SU-DHL-6 (cell line): ENCODE results near the gene CENPF.

Source experiments
- H2AFZ ChIP-seq: fragments of 200-600 bp; sonication (generic); 2 replicates; pipeline ENCODE4 v1.6.1; 2014; ENCODE audit warnings: low read depth, mild to moderate bottlenecking, moderate library complexity, mixed read lengths, antibody characterized with exemption, low read length; ENCODE audit not compliant: severe bottlenecking
- H3F3A ChIP-seq: fragments of 200-600 bp; shearing (Covaris generic); 2 replicates; pipeline ENCODE4 v1.6.0; 2016; ENCODE audit warnings: antibody characterized with exemption, mild to moderate bottlenecking; ENCODE audit not compliant: insufficient read depth
- H3K27ac ChIP-seq: fragments of 200-600 bp; sonication (generic); 2 replicates; pipeline ENCODE4 v1.5.1; 2016; ENCODE audit warnings: low read depth, mild to moderate bottlenecking, low read length, moderate library complexity, mixed read lengths
- H3K27me3 ChIP-seq: fragments of 200-600 bp; sonication (generic), shearing (Covaris generic); 2 replicates; pipeline ENCODE4 v1.6.0; 2014; ENCODE audit warnings: mild to moderate bottlenecking, low read length
- H3K36me3 ChIP-seq: fragments of 200-600 bp; sonication (generic); 2 replicates; pipeline ENCODE4 v1.6.1; 2014; ENCODE audit warnings: mild to moderate bottlenecking, low read length, mixed read lengths
- H3K4me2 ChIP-seq: fragments of 300-600, 200-600 bp; shearing (Covaris generic), sonication (generic); 2 replicates; pipeline ENCODE4 v1.6.0; 2014; ENCODE audit warnings: low read length, low read depth, mild to moderate bottlenecking; ENCODE audit not compliant: poor library complexity, severe bottlenecking
- H3K4me3 ChIP-seq: fragments of 200-600 bp; sonication (generic); 2 replicates; pipeline ENCODE4 v1.5.1; 2014; ENCODE audit warnings: antibody characterized with exemption, low read length, mild to moderate bottlenecking, mixed read lengths; ENCODE audit not compliant: insufficient read depth, poor library complexity, severe bottlenecking
- H3K79me2 ChIP-seq: fragments of 200-600 bp; sonication (generic); 2 replicates; pipeline ENCODE4 v1.6.1; 2014; ENCODE audit warnings: mild to moderate bottlenecking, low read length, moderate library complexity; ENCODE audit not compliant: insufficient read depth
- H3K9ac ChIP-seq: fragments of 200-600 bp; sonication (generic); 2 replicates; pipeline ENCODE4 v1.7.0; 2014; ENCODE audit warnings: mild to moderate bottlenecking, low read length
- H3K9me2 ChIP-seq: fragments of 200-600 bp; sonication (generic); replicated peaks from 2 replicates; pipeline ENCODE4 v1.6.1; 2014; ENCODE audit warnings: low read length; ENCODE audit not compliant: insufficient read depth
- H3K9me3 ChIP-seq: fragments of 200-600 bp; sonication (generic); 2 replicates; pipeline ENCODE4 v1.6.1; 2014; ENCODE audit warnings: low read length, mixed read lengths; ENCODE audit not compliant: insufficient read depth
- H4K20me1 ChIP-seq: fragments of 200-600 bp; sonication (generic); 2 replicates; pipeline ENCODE4 v1.6.1; 2014; ENCODE audit warnings: low read depth, mild to moderate bottlenecking, antibody characterized with exemption, low read length, moderate library complexity, mixed read lengths
- CTCF ChIP-seq: fragments of 200-600 bp; sonication (generic); IDR thresholded peaks from one replicate; pipeline ENCODE4 v1.5.1; 2017; ENCODE audit warnings: antibody characterized with exemption, mild to moderate bottlenecking, low read length, moderate library complexity; ENCODE audit not compliant: insufficient read depth, poor library complexity, severe bottlenecking
- EZH2phosphoT487 ChIP-seq: fragments of 200-600 bp; sonication (generic), shearing (Covaris generic); conservative IDR thresholded peaks from 2 replicates; pipeline ENCODE4 v1.6.1; 2018; ENCODE audit warnings: mild to moderate bottlenecking, antibody characterized with exemption, low read length, moderate library complexity, mixed read lengths

Gene CENPF

GRCh38 chr1:214702556-214702955, 99.6 kb downstream of the CENPF start:
- H3K79me2 ChIP-seq = no peaks in the 10 kb centered on the region
- no peaks in the 10 kb centered on the region for H3K9me3 ChIP-seq
- no peak overlapping the region for H3K4me3 ChIP-seq
- H3K27me3 ChIP-seq = no peaks in the 10 kb centered on the region
- no peak overlapping the region for H3K9ac ChIP-seq
- H3K9me2 ChIP-seq = no peaks in the 10 kb centered on the region
- TF ChIP-seq EZH2phosphoT487 = no peak
- TF ChIP-seq CTCF = no peak
- no peak overlapping the region for H3K4me2 ChIP-seq
- H2AFZ ChIP-seq = no peak overlapping the region
- H3F3A ChIP-seq = no peaks in the 10 kb centered on the region
- H4K20me1 ChIP-seq = no peaks in the 10 kb centered on the region
- H3K27ac ChIP-seq = no peak overlapping the region
- no peaks in the 10 kb centered on the region for H3K36me3 ChIP-seq

- Histone ChIP-seq H3K79me2 (no peaks in the 10 kb centered on the region), H2AFZ (no peak overlapping the region), H3K9me3 (no peaks in the 10 kb centered on the region), H3K9me2 (no peaks in the 10 kb centered on the region), H3K4me3 (no peak overlapping the region), H3K36me3 (no peaks in the 10 kb centered on the region), H3K9ac (no peak overlapping the region), H3F3A (no peaks in the 10 kb centered on the region), H3K4me2 (no peak overlapping the region), H3K27me3 (no peaks in the 10 kb centered on the region), H4K20me1 (no peaks in the 10 kb centered on the region), H3K27ac (no peak overlapping the region)
- TF ChIP-seq EZH2phosphoT487 = no peak
- TF ChIP-seq CTCF = no peak
These were observed 104.5 kb downstream of the CENPF start for GRCh38 chr1:214707306-214708087.

GRCh38 chr1:214708321-214708955, 105.4 kb downstream of the CENPF start:
- no peak overlapping the region for H3K9ac ChIP-seq
- no peaks in the 10 kb centered on the region for H3K9me2 ChIP-seq
- no peaks in the 10 kb centered on the region for H4K20me1 ChIP-seq
- no peaks in the 10 kb centered on the region for H3F3A ChIP-seq
- no peak overlapping the region for H3K4me2 ChIP-seq
- H3K9me3 ChIP-seq = no peaks in the 10 kb centered on the region
- no peaks in the 10 kb centered on the region for H3K27me3 ChIP-seq
- no peak overlapping the region for H3K4me3 ChIP-seq
- no peak overlapping the region for H3K27ac ChIP-seq
- TF ChIP-seq EZH2phosphoT487 (no peak), CTCF (no peak)
- no peaks in the 10 kb centered on the region for H3K36me3 ChIP-seq
- no peak overlapping the region for H2AFZ ChIP-seq
- H3K79me2 ChIP-seq = no peaks in the 10 kb centered on the region
